Right cardiac atrium (tissue), 5 donors: ENCODE results near the gene KLHL21. TPM values are rescaled to one million over a fixed set of nuclear protein-coding genes. Genes with fewer than 3 reads are reported as not detected.

ENCODE experiments used
- ATAC-seq, 2 donors: fragments of 200-7000 bp; cut with Tn5 transposase; one replicate each; pipeline versions ENCODE4 v1.8.0 to v1.9.1; 2020; ENCODE audit warnings: moderate library complexity in 2 of 2, mild to moderate bottlenecking in 1 of 2
- DNase-seq, 3 donors: peaks; one replicate each; pipeline ENCODE4 v3.0.0-alpha.2; 2020
- H3K27ac ChIP-seq: one replicate; pipeline ENCODE4 v1.5.1; 2013; ENCODE audit warnings: mild to moderate bottlenecking, low read length, control low read depth, moderate library complexity
- H3K27me3 ChIP-seq: one replicate; pipeline ENCODE4 v1.6.1; 2013; ENCODE audit not compliant: control insufficient read depth, insufficient read depth
- H3K4me1 ChIP-seq: one replicate; pipeline ENCODE4 v1.6.1; 2013; ENCODE audit warnings: low read length; ENCODE audit not compliant: control insufficient read depth, insufficient read depth
- H3K4me3 ChIP-seq: one replicate; pipeline ENCODE4 v1.5.1; 2013; ENCODE audit warnings: low read length, control low read depth
- H3K9me3 ChIP-seq: one replicate; pipeline ENCODE4 v1.6.1; 2013; ENCODE audit warnings: low read length; ENCODE audit not compliant: control insufficient read depth
- WGBS: extraction: QIAGEN DNeasy Blood & Tissue Kit; methylation state at CpG from one replicate; pipeline ENCODE4 v1.1.7; 2013; 5-methylcytosine and 5-hydroxymethylcytosine counted together
- intact Hi-C, 4 donors: fragments of 100-400 bp; cut with DNase I; formaldehyde crosslinking; loops; one replicate each; pipeline versions ENCODE4 v1.11.0 to v1.14.0; 2022 to 2023
- polyA plus RNA-seq: library from polyadenylated mRNA; stranded (reverse); fragments of 200-250 nt; gene quantifications from one replicate; pipeline ENCODE4 v1.2.3, GENCODE V29; 2013
- total RNA-seq, 4 donors: library from RNA; stranded (reverse); fragmentation: NEBNext Ultra II Directional; extraction: Animal tissue kit (Norgen Biotek cat#: 25700); gene quantifications; one replicate each; pipeline ENCODE4 v1.2.1, GENCODE V29; 2021
- donor health status: healthy with polysubstance abuse.
- donor health status: DM: no; HTN: yes; CAD: no.
- donor health status: DM: no; HTN: no; CAD: no.
- donor health status: DM: no; HTN: yes; CAD: no; lungs with severe emphysema.
- donor health status: DM: yes; HTN: yes; CAD: no.

Gene KLHL21
- total and polyA plus RNA-seq, 5 donors, result 54.9 to 71.3 (median 61.4) TPM

DNA sequence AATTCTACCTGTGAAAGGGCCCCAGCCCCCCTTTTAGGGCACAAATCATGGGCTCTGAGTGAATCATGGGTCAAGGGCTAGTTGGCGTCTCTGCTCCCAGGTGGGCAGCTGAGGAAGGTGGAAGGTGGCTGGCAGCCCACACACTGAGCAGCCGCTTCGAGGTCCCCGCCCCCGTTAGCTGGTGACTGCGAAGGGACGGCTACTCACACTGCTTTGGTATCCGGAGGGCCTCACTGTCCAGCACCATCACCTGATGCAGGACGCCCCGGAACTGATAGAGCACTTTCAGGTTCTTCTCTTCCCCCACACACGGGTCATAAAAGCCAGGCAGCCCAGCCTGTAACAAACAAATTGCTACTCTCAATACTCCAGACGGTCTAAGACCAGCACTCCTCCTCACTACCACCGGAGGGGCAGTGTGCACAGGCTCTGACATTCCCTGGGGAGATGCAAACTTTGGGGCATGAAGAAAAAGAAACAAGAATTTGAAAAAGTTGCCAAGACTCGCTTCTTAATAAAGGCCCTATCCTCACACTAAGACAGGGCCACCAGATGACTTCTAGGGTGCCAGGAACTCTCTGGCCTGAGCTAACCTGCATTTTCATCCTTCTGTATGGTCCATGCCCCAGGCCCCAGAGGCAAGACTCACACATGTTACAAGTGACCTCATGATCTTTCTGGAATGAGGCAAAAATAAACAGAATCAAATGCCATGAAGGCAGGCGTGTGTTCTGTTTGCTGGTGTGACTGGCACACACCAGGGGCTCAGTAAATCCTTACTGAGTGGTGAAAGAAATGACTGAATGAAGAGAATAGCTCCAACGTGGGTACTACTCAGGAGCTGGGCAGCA, 33.5 kb upstream of the KLHL21 start:
- Histone ChIP-seq H3K27ac (no peak overlapping the region), H3K27me3 (no peaks in the 10 kb centered on the region), H3K4me3 (no peak overlapping the region), H3K9me3 (no peaks in the 10 kb centered on the region), H3K4me1 (no peaks in the 10 kb centered on the region)
- 80% methylated on average over 16 of the region's 16 CpGs for WGBS
- intact Hi-C loops, result loop anchor here in 2 of 4 donors (5.0 to 10.0 kb wide), 2 partner anchors 81 to 84 kb away; partner anchors contain the start of genes NOL9 (in 2 of the 2) and TAS1R1 (in 1 of the 2)
- DNase-seq (peak in 1 of 3 donors; percentile 55), ATAC-seq (no peak)

GRCh38 chr1:6635161-6635909, 32.7 kb upstream of the KLHL21 start:
- H3K27ac ChIP-seq, result no peak overlapping the region
- no peaks in the 10 kb centered on the region for H3K9me3 ChIP-seq
- 86% methylated on average over 20 of the region's 20 CpGs for WGBS
- no peak overlapping the region for H3K4me3 ChIP-seq
- no peaks in the 10 kb centered on the region for H3K27me3 ChIP-seq
- H3K4me1 ChIP-seq, result no peaks in the 10 kb centered on the region
- ATAC-seq, result no peak
- intact Hi-C loops, result loop anchor here in 2 of 4 donors (5.0 to 10.0 kb wide), 2 partner anchors 81 to 83 kb away; partner anchors contain the start of genes NOL9 (in 2 of the 2) and TAS1R1 (in 1 of the 2)
- peak in 1 of 3 donors; percentile 37 for DNase-seq

GRCh38 chr1:6634371-6635052, 31.8 kb upstream of the KLHL21 start:
- no peaks in the 10 kb centered on the region for H3K9me3 ChIP-seq
- no peak overlapping the region for H3K27ac ChIP-seq
- intact Hi-C loops, result loop anchor here in 2 of 4 donors (5.0 to 10.0 kb wide), 2 partner anchors 80 to 82 kb away; partner anchors contain the start of genes NOL9 (in 2 of the 2) and TAS1R1 (in 1 of the 2)
- 63% methylated on average over 29 of the region's 29 CpGs for WGBS
- DNase-seq (peak; percentile 57 to 85 (median 84)), ATAC-seq (peak; percentile 61)
- H3K27me3 ChIP-seq, result no peaks in the 10 kb centered on the region
- H3K4me3 ChIP-seq, result no peak overlapping the region
- H3K4me1 ChIP-seq, result no peaks in the 10 kb centered on the region

GRCh38 chr1:6632588-6633514, 30.2 kb upstream of the KLHL21 start:
- no peaks in the 10 kb centered on the region for H3K9me3 ChIP-seq
- H3K27ac ChIP-seq, result no peak overlapping the region
- DNase-seq (peak in 2 of 3 donors; percentile 37 to 43), ATAC-seq (no peak)
- H3K4me1 ChIP-seq, result no peaks in the 10 kb centered on the region
- H3K27me3 ChIP-seq, result no peaks in the 10 kb centered on the region
- H3K4me3 ChIP-seq, result no peak overlapping the region
- intact Hi-C loops, result loop anchor here in 1 of 4 donors (10.0 kb wide), 1 partner anchor 78 kb away; the partner anchor contains the start of genes NOL9 and TAS1R1
- 81% methylated on average over 30 of the region's 30 CpGs for WGBS

DNA sequence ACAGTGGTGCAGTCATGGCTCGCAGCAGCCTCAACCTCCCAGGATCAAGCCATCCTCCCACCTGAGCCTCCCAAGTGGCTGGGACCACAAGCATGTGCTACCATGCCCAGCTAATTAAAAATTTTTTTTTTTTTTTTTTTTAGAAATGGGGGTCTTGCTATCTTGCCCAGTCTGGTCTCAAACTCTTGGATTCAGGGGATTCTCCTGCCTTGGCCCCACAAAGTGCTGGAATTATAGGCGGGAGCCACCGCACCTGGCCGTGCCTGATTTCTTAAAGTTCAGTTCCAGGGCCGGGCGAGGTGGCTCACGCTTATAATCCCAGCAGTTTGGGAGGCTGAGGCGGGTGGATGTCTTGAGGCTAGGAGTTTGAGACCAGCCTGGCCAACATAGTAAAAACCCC, 28.4 kb upstream of the KLHL21 start:
- DNase-seq (peak in 2 of 3 donors; percentile 17 to 26), ATAC-seq (no peak)
- Histone ChIP-seq H3K4me1 (no peaks in the 10 kb centered on the region), H3K9me3 (no peaks in the 10 kb centered on the region), H3K27me3 (no peaks in the 10 kb centered on the region), H3K4me3 (no peak overlapping the region), H3K27ac (no peak overlapping the region)
- WGBS, result 97% methylated on average over 8 of the region's 8 CpGs
- intact Hi-C loops, result loop anchor here in 1 of 4 donors (10.0 kb wide), 1 partner anchor 76 kb away; the partner anchor contains the start of genes NOL9 and TAS1R1

DNA sequence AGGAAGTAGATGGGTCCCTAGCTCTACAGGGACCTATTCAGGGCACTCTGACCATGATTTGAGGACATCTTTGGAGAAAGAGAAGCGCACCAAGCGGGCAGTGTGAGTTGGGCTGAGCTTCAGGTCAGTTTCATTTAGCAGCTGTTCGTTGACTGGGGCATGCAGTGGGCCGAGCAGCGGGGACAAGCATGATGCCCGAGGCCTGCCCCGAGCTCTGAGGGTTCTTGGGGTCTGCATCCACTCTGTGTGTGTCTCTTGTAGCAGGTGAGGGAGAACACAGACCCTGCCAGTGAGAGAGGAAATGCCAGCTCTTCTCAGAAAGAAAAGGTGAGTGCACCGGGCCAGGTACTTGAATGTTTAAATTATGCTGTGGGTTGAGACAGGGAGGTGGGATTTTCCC, 27.4 kb upstream of the KLHL21 start:
- ATAC-seq (no peak), DNase-seq (no peak)
- 93% methylated on average over 8 of the region's 8 CpGs for WGBS
- Histone ChIP-seq H3K4me3 (no peak overlapping the region), H3K9me3 (no peaks in the 10 kb centered on the region), H3K27me3 (no peaks in the 10 kb centered on the region), H3K27ac (no peak overlapping the region), H3K4me1 (no peaks in the 10 kb centered on the region)
- intact Hi-C loops, result loop anchor here in 1 of 4 donors (10.0 kb wide), 1 partner anchor 75 kb away; the partner anchor contains the start of genes NOL9 and TAS1R1

DNA sequence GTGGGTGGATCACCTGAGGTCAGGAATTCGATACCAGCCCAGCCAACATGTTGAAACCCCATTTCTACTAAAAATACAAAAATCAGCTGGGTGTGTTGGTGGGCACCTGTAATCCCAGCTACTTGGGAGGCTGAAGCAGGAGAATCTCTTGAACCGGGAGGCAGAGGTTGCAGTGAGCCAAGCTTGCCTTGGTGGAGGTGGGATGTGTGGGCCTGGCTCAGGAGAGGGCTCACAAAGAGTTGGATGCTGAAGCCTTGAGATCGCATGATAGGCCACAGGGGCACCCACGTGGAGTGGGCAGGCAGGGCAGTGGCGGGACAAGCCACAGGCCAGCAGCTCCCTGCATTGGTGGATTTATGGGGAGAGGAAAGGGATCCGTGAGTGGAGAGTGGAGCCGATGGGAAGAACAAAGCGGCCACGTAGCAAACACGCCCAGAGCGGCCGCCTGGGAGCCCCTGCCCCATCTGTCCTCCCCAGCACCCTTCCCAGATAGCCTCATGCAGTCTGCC, 26.4 kb upstream of the KLHL21 start:
- Histone ChIP-seq H3K4me3 (no peak overlapping the region), H3K4me1 (peaks cover 2% of the 10 kb centered on the region), H3K27me3 (no peaks in the 10 kb centered on the region), H3K27ac (no peak overlapping the region), H3K9me3 (no peaks in the 10 kb centered on the region)
- intact Hi-C loops, result no loop called here
- peak in 1 of 3 donors; percentile 39 for DNase-seq
- ATAC-seq, result no peak
- 88% methylated on average over 12 of the region's 12 CpGs for WGBS

DNA sequence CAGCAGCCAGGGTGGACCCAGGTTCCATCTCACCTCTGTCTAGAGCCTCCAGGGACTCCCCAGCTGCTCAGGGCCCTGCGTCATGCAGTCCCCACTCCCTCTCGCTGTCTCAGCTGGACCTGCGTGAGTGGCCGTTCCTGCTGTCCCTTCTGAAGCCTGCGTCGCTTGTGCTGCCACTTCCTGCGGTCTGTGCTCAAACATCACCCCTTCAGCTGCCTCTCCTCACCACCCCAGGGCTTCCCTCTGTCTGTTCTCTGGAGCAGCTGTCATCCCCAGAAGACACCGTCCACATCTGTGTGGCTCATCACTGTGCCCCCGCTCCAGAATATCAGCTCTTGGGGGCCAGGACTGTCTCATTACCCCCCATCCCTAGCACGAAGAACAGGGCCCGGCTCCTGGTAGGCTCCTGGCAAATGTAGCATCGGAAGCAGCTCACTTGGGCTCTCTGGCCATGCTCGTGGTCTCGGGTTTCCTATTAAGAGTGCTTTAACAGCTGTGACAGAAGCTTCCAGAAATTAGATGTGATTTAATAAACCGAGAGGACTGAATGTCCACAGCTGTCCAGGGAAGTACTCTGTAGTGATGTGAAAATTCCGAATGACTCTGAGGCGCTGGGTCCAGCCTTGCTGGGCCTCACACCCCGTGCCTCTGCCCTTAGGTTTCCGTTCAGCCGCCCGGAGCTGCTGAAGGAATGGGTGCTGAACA, 25.3 kb upstream of the KLHL21 start:
- H3K4me1 ChIP-seq, result peaks cover 2% of the 10 kb centered on the region
- H3K27ac ChIP-seq, result no peak overlapping the region
- H3K27me3 ChIP-seq, result no peaks in the 10 kb centered on the region
- ATAC-seq, result no peak
- no peak overlapping the region for H3K4me3 ChIP-seq
- 92% methylated on average over 21 of the region's 21 CpGs for WGBS
- peak in 1 of 3 donors; percentile 22 for DNase-seq
- H3K9me3 ChIP-seq, result no peaks in the 10 kb centered on the region
- intact Hi-C loops, result loop anchor here in 1 of 4 donors (2.0 kb wide), 1 partner anchor 27 kb away; no protein-coding TSS in a partner anchor

DNA sequence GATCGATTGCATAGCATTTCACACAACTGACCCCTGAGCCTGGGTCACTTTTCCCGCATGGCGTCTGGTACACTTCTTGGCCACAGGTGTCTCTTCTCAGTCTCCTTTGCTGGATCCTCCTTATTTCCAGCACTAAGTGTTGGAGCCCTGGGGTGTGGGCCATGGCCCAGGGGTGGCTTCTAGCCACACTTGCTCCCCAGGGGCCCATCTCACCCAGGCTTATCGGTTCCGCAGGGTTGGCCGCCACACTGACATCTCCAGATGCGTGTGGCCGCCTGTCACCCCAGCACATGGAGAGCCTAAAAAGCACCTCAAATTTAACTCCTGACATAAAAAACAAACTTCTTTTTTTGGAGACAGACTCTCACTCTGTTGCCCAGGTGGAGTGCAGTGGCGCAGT, 24.4 kb upstream of the KLHL21 start:
- WGBS, result 88% methylated on average over 9 of the region's 9 CpGs
- Histone ChIP-seq H3K4me3 (no peak overlapping the region), H3K9me3 (no peaks in the 10 kb centered on the region), H3K27ac (no peak overlapping the region), H3K4me1 (peaks cover 2% of the 10 kb centered on the region), H3K27me3 (no peaks in the 10 kb centered on the region)
- ATAC-seq, result no peak
- DNase-seq, result peak in 1 of 3 donors; percentile 49
- intact Hi-C loops, result loop anchor here in 1 of 4 donors (2.0 kb wide), 1 partner anchor 26 kb away; no protein-coding TSS in a partner anchor
